ENCODE data around the gene CCR5. TPM values are rescaled to one million over a fixed set of nuclear protein-coding genes. Genes with fewer than 3 reads are reported as not detected.

CCR5 gene
- polyA plus RNA-seq, 3 donors: 1.2 to 3.6 (median 3.1) TPM

- no peak overlapping the region for H3K4me3 Mint-ChIP-seq
Observed at GRCh38 chr3:46375218-46375617, 4.5 kb downstream of the CCR5 start.

GRCh38 chr3:46375814-46376213, 5.1 kb downstream of the CCR5 start:
- intact Hi-C loops (cut with micrococcal nuclease): loop anchor here (5.0 kb wide), 2 partner anchors 439 to 614 kb away; no protein-coding TSS in a partner anchor
- Mint-ChIP-seq H3K27ac (no peak overlapping the region), H3K9me3 (peaks cover 0 to 1% (median 0%) of the 10 kb centered on the region in 7 donors), H3K4me3 (no peak overlapping the region), H3K4me1 (peaks cover 29% of the 10 kb centered on the region), H3K27me3 (ENCODE audit: low read depth in 3 of 3) (peaks cover 1 to 6% (median 4%) of the 10 kb centered on the region in 3 donors), H3K36me3 (no peaks in the 10 kb centered on the region)
- Histone ChIP-seq H3K27me3 (ENCODE audit: control insufficient read depth in 2 of 2, insufficient read depth in 2 of 2, low read length in 2 of 2) (no peaks in the 10 kb centered on the region), H4K20me1 (ENCODE audit: insufficient read depth, low read length) (no peaks in the 10 kb centered on the region), H3K9me3 (replicated peaks in 1 of 2; ENCODE audit: control insufficient read depth in 1 of 2, insufficient read depth in 1 of 2, low read length in 2 of 2) (no peaks in the 10 kb centered on the region), H3K4me3 (replicated peaks in 1 of 3; ENCODE audit: low read depth in 2 of 3, low read length in 3 of 3) (no peak overlapping the region), H3K9ac (ENCODE audit: insufficient read depth, low read length, poor library complexity, severe bottlenecking) (no peak overlapping the region), H3K4me2 (replicated peaks; ENCODE audit: extremely low read depth, low read length, poor library complexity, severe bottlenecking) (no peak overlapping the region), H3K4me1 (ENCODE audit: control insufficient read depth in 1 of 2, insufficient read depth in 2 of 2, low read length in 2 of 2) (peaks cover 18 to 28% of the 10 kb centered on the region in 2 donors), H2AFZ (ENCODE audit: insufficient read depth, low read depth, low read length, poor library complexity, severe bottlenecking) (no peak overlapping the region), H3K36me3 (replicated peaks in 1 of 2; ENCODE audit: control insufficient read depth in 1 of 2, insufficient read depth in 2 of 2, low read length in 2 of 2) (no peaks in the 10 kb centered on the region), H3K79me2 (ENCODE audit: insufficient read depth, low read length) (no peaks in the 10 kb centered on the region), H3K27ac (ENCODE audit: low read depth in 1 of 2, low read length in 2 of 2) (no peak overlapping the region)
- no peak for DNase-seq
- 0% methylated on average over 1 of the region's 2 CpGs for WGBS (ENCODE audit: insufficient coverage)
- TF ChIP-seq, protein P1, sequence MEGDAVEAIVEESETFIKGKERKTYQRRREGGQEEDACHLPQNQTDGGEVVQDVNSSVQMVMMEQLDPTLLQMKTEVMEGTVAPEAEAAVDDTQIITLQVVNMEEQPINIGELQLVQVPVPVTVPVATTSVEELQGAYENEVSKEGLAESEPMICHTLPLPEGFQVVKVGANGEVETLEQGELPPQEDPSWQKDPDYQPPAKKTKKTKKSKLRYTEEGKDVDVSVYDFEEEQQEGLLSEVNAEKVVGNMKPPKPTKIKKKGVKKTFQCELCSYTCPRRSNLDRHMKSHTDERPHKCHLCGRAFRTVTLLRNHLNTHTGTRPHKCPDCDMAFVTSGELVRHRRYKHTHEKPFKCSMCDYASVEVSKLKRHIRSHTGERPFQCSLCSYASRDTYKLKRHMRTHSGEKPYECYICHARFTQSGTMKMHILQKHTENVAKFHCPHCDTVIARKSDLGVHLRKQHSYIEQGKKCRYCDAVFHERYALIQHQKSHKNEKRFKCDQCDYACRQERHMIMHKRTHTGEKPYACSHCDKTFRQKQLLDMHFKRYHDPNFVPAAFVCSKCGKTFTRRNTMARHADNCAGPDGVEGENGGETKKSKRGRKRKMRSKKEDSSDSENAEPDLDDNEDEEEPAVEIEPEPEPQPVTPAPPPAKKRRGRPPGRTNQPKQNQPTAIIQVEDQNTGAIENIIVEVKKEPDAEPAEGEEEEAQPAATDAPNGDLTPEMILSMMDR (IDR thresholded peaks at IDR 0.05): no peak

More at GRCh38 chr3:46375218-46375617, 4.5 kb downstream of the CCR5 start:
- H3K9me3 ChIP-seq (replicated peaks in 1 of 2; ENCODE audit: control insufficient read depth in 1 of 2, insufficient read depth in 1 of 2, low read length in 2 of 2): no peaks in the 10 kb centered on the region
- H4K20me1 ChIP-seq (ENCODE audit: insufficient read depth, low read length): no peaks in the 10 kb centered on the region
- Mint-ChIP-seq H3K27me3 (ENCODE audit: low read depth in 3 of 3) (peaks cover 1 to 6% (median 4%) of the 10 kb centered on the region in 3 donors), H3K27ac (no peak overlapping the region), H3K36me3 (no peaks in the 10 kb centered on the region), H3K9me3 (peaks cover 0 to 2% (median 0%) of the 10 kb centered on the region in 7 donors), H3K4me1 (peaks cover 28% of the 10 kb centered on the region)
- TF ChIP-seq, protein P1 (IDR thresholded peaks at IDR 0.05): no peak
- intact Hi-C loops (cut with micrococcal nuclease): loop anchor here (5.0 kb wide), 2 partner anchors 438 to 613 kb away; no protein-coding TSS in a partner anchor
- H3K27me3 ChIP-seq (ENCODE audit: control insufficient read depth in 2 of 2, insufficient read depth in 2 of 2, low read length in 2 of 2): no peaks in the 10 kb centered on the region
- H3K4me1 ChIP-seq (ENCODE audit: control insufficient read depth in 1 of 2, insufficient read depth in 2 of 2, low read length in 2 of 2): peaks cover 16 to 28% of the 10 kb centered on the region in 2 donors
- no peaks in the 10 kb centered on the region for H3K36me3 ChIP-seq (replicated peaks in 1 of 2; ENCODE audit: control insufficient read depth in 1 of 2, insufficient read depth in 2 of 2, low read length in 2 of 2)
- H3K4me3 ChIP-seq (replicated peaks in 1 of 3; ENCODE audit: low read depth in 2 of 3, low read length in 3 of 3): no peak overlapping the region
- H3K27ac ChIP-seq (ENCODE audit: low read depth in 1 of 2, low read length in 2 of 2): no peak overlapping the region
- H3K9ac ChIP-seq (ENCODE audit: insufficient read depth, low read length, poor library complexity, severe bottlenecking): no peak overlapping the region
- H3K4me2 ChIP-seq (replicated peaks; ENCODE audit: extremely low read depth, low read length, poor library complexity, severe bottlenecking): no peak overlapping the region
- no peak overlapping the region for H2AFZ ChIP-seq (ENCODE audit: insufficient read depth, low read depth, low read length, poor library complexity, severe bottlenecking)
- no peaks in the 10 kb centered on the region for H3K79me2 ChIP-seq (ENCODE audit: insufficient read depth, low read length)
- no CpG with 5 or more reads among the region's 2 CpGs for WGBS (ENCODE audit: insufficient coverage)
- no peak for DNase-seq

All from CD14-positive monocyte (primary cell).